UCSD-AML1 (cell line): ENCODE results near the gene CHERP.
"Not testable (repeated sequence)": the region's sequence is repeated elsewhere in the genome, so short reads cannot be mapped to it uniquely, and the experiment has no call there.

ENCODE experiments used
- DNase-seq: peaks from one replicate; lab custom pipeline; 2025; ENCODE audit not compliant: unreplicated experiment; lab: John Stamatoyannopoulos, UW

CHERP gene

DNA sequence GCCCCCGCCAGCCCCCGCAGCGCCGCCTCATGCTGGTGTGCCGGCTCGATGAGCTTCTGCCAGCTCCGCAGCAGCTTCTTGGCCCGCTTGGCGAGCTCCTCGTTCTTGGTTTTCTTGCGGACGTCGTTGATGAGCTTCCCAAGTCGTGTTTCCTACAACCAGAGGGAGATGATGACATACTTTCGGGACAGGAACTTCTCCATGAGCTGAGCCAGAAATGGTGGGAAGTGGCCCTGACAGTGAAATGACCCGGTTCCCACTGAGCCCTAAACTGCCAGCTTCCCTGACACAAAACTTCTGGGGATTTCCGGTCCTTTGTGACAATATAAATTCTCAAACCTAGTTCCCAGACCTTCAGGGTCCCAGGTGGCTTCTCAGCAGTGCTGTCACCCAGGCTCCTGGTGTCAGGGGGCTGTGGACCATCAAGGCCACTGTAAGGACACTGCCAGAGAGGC, 35.3 kb upstream of the CHERP start:
- DNase-seq = no peak

DNA sequence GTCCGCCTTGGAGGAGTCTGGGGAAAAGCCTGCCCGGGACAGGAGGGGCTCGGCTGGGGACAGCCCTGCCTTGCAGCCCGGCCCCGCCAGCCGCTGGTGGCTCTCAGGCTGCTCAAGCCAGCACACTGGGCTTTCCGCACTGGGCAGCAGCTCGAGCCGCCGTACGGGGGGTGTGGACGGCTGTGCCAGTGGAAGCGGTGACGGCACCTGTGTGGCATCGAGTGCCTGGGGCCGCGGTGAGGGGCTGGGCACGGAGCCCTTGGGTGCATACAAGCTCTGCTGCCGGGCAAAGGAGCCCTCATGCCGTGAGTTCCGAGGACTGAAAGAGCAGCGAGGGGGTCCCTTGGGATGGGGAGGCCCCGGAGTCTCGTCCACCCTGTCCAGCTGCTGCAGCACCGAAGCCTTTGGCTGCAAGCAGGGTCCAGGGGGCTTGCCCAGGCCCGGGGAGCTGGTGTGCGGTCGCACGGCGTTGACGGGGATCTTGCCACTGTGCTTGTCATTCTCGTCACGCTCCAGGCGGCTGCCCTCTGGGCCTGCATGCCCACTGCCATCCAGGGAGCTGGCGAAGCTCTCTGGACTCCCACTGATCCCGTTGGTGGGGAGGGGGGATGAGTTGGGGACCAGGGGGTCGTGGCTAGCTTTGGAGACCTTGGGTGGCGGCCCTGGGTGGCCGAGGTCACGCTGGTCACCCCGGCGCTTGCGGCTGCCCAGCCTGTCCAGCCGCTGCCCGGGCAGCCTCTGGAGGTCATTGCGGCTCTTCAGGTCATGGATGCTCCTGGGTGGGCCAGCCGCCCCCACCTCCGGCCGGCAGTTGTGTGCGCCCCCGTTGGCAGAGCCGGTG, 34.7 kb upstream of the CHERP start:
- no peak for DNase-seq

DNA sequence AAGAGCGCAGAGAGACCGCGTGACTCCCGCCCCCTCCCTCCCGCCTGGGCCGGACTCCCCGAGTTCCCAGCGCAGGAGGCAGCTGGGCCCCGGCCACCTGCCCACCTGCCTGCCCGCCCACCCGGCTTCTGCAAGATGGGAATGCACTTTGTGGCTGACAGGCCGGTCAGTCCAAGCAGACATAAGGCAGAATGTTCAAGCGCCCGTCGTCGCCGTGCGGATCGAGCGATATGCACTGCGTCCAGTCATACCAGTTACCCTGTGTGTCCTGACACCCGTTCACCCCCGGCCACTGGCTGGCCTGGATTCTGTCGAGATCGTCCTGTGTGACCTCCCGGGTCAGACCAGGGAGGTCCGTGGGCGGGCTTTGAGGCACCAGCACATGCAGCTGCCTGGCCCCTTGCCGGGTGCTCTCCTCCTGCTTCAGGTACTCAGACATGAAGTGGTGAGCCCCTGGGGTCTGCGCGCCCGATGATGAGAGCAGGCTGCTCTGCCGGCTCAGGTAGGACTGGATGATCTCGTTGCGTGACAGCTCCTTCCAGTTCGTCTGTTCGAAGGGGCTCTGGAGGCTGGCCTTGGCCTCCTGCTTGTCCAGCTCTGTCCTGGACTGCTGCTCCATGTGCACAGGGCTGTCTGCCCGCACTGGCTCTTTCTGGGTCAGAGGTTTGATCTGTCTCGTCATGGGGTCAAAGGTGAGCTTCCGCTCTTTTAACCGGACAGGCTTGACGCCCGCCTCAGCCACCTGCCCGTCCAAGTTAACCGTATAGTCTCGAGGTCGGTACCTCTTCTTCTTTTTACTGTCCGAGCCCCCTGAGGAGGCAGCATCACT, 33.8 kb upstream of the CHERP start:
- DNase-seq = no peak

GRCh38 chr19:16575282-16575681, 33.0 kb upstream of the CHERP start:
- no peak for DNase-seq

DNA sequence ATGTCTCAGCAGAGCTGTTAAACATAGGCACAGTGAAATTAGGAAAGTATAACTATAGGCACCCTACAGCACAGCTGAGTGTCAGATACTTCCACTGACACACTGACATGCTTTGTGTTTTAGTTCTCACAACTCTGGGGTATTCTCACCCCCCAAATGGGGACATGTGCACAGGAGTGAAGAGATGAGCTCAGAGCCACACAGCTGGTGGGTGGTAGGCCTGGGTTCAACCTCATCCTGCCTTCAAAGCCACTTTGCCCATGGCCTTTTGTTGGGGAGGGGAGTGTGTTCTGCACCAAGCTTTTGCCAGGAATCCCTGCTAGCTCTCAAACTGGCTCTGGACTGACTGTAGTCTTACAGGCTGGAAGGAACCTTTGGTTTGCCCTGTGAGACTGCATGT, 31.7 kb upstream of the CHERP start:
- no peak for DNase-seq

- no peak for DNase-seq
Measured at GRCh38 chr19:16573296-16573695, 31.1 kb upstream of the CHERP start.

GRCh38 chr19:16572332-16573211, 30.3 kb upstream of the CHERP start, which contains the start of gene SLC35E1:
SLC35E1 (minus strand) TSS chr19:16572415; CDS start chr19:16572364, 51 bp downstream.
- peak; percentile 96 for DNase-seq

GRCh38 chr19:16571822-16572331, 29.6 kb upstream of the CHERP start:
- DNase-seq = peak; percentile 45

DNA sequence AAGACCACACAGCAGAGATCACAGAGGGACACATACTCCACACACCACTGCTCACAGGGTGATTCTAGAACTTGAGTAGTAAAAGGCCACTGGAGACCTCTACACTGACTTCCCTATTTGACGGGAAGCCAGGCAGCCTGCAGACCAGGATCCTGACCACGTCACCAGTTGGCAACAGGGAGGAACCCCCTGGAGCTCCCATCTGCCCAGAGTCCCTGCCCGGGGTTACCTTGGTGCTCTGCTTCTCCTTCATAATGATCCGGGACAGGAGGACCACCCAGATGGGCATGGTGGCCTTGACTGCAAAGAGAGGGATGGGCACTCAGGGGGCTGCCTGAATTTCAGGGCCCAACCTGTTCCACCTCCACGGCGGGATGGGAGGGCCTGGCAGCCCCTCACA, 29.0 kb upstream of the CHERP start:
- DNase-seq = peak; percentile 59

GRCh38 chr19:16569609-16570320, 27.5 kb upstream of the CHERP start:
- no peak for DNase-seq

GRCh38 chr19:16566702-16567101, 24.5 kb upstream of the CHERP start:
- DNase-seq = no peak

GRCh38 chr19:16566161-16566560, 23.9 kb upstream of the CHERP start:
- peak; percentile 73 for DNase-seq

GRCh38 chr19:16564842-16565241, 22.6 kb upstream of the CHERP start:
- DNase-seq = no peak

DNA sequence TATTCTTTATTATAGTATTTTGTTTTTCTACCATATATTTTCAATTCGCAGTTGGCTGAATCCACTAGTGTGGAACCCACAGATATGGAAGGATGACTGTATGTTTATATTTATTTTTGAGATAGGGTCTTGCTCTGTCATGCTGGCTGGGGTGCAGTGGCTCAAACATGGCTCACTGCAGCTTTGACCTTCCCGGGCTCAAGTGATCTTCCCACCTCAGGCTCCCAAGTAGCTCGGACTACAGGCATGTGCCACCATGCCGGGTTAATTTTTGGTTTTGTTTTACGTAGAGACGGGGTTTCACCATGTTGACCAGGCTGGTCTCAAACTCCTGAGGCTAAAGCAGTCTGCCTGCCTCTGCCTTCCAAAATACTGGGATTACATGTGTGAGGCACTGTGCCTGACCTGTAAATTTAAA, 20.4 kb upstream of the CHERP start:
- no peak for DNase-seq

DNA sequence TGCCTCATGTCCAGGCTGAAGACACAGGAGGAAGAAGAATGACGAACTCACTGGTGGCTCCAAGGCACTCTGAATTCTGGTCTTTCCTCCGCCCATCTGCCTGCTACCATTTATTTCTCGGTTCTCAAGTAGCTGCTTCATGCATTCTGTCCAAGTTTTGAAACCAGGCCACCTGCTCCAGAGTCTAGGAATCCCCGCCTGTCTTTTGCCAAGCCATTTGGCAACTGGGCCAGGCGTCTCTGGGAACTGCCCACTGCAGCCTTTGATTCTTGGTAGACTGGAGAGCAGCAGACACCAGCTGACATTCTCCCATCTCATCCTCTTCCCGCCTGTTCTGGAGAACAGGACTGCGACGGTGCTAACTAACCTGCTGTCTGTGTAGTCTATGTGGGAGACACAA, 19.1 kb upstream of the CHERP start:
- DNase-seq = no peak

DNA sequence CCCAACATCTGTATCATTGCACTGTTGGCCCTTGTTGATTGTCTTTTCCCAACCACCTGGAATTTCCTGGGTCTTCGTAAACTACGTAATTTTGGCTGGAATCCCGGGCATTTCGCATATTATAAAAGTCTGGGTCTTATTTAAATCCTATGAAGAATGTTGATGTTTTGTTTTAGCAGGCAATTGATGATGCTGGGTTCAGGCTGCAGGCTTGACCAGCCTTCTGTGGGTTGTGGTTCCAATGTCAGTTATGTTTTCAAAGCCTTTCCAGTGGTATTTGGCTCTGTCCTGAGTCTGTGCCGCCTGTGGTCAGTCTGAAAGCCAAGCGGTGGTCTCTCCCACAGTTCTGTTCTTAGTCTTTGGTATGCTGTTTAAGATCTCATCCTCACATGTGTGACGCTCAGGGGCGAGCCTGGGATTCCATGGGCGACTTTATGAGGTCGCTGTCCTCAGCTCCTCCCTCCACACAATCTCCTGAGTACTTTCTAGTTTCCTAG, 17.6 kb upstream of the CHERP start:
- no peak for DNase-seq

DNA sequence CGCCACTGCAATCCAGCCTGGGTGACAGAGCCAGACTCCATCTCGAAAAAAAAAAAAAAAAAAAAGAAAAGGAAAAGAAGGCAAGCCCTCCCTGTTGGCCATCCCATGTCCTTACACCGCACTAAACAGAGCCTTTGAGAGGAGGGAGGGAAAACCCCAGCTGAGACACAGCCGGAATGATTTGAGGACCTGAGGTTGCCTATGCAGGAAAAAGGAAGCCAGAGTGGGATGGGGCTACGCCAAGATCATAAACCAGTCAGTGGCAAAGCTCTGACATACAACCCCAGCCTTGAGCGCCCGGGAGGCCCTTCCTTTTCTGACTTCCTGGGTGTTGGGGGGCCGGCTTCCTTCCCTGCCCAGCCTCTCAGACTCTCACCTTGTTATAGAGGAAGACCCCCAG, 12.5 kb upstream of the CHERP start:
- peak; percentile 44 for DNase-seq

DNA sequence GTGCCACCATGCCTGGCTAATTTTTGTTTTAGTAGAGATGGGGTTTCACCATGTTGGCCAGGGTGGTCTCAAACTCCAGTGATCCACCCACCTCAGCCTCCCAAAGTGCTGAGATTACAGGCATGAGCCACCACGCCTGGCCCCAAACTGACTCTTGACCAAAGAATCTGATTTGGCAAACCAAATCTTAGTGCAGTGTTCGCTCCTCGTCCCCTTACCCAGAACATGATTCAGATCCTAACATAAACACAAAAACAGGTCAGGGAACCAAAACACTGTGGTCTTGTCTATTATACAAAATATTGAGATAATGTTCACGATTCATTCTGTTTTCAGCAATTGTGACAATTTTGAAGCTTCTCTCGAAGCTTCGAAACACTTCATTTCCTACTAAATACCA, 9.7 kb upstream of the CHERP start:
- DNase-seq = not testable (repeated sequence)

DNA sequence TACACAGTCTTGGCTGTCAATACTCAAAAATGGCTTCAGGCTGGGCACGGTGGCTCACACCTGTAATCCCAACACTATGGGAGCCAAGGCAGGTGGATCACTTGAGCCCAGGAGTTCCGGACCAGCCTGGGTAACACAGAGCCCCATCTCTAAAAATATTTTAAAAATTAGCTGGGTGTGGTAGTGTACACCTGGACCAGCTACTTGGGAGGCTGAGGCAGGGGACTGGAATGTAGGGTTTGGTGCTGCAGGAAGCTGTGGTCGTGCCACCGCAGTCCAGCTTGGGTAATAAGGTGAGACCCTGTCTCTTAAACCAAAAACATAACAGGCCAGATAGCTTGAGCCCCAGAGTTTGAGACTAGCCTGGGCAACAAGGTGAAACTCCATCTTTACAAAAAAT, 6.7 kb upstream of the CHERP start:
- DNase-seq = no peak
